ENCODE data around the gene DLG5. TPM values are rescaled to one million over a fixed set of nuclear protein-coding genes. Genes with fewer than 3 reads are reported as not detected.

The DLG5 gene
- total and polyA plus RNA-seq, 10 of the 15 experiments (the other 5 are each of a cell fraction or from before 2014, with no cell fraction given) = 0.18 to 6.6 (median 2.7) TPM

DNA sequence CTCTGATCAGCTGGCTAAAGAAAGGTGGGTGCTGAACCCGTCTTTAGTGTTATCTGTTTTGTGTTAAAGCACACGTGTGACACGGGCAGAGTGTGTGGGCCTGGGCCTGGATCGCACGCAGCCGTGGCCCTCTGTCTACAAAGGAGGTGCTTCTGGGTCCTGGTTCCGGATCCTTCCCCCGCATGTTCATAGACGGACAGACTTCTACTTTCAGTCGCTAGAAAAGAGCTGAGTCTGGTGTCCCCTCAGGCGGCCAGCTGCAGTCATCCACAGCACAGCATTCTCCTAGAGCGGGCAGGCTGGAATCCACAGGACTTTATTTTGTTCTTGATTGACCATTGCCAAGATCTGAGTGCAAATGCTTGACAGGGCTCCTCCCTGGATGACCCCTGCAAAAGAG, 134.4 kb downstream of the DLG5 start (continued):
- TF ChIP-seq, protein P1, sequence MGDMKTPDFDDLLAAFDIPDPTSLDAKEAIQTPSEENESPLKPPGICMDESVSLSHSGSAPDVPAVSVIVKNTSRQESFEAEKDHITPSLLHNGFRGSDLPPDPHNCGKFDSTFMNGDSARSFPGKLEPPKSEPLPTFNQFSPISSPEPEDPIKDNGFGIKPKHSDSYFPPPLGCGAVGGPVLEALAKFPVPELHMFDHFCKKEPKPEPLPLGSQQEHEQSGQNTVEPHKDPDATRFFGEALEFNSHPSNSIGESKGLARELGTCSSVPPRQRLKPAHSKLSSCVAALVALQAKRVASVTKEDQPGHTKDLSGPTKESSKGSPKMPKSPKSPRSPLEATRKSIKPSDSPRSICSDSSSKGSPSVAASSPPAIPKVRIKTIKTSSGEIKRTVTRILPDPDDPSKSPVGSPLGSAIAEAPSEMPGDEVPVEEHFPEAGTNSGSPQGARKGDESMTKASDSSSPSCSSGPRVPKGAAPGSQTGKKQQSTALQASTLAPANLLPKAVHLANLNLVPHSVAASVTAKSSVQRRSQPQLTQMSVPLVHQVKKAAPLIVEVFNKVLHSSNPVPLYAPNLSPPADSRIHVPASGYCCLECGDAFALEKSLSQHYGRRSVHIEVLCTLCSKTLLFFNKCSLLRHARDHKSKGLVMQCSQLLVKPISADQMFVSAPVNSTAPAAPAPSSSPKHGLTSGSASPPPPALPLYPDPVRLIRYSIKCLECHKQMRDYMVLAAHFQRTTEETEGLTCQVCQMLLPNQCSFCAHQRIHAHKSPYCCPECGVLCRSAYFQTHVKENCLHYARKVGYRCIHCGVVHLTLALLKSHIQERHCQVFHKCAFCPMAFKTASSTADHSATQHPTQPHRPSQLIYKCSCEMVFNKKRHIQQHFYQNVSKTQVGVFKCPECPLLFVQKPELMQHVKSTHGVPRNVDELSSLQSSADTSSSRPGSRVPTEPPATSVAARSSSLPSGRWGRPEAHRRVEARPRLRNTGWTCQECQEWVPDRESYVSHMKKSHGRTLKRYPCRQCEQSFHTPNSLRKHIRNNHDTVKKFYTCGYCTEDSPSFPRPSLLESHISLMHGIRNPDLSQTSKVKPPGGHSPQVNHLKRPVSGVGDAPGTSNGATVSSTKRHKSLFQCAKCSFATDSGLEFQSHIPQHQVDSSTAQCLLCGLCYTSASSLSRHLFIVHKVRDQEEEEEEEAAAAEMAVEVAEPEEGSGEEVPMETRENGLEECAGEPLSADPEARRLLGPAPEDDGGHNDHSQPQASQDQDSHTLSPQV (IDR thresholded peaks at IDR 0.05) = no peak

GRCh38 chr10:77791506-77791905, 135.0 kb downstream of the DLG5 start:
- ATAC-seq = no peak
- 65% methylated on average over 7 of the region's 7 CpGs for WGBS (ENCODE audit: insufficient coverage, insufficient replicate concordance, low lambda C conversion rate, missing lambda C conversion rate)
- ChIA-PET CTCF (no interaction called here), SMC1A (ENCODE audit: uncharacterized antibody, unreplicated experiment) (no interaction called here), POLR2A (no interaction called here), RAD21 (ENCODE audit: unreplicated experiment) (interaction anchor here (1.0 kb wide), 1 partner anchor 9 kb away, joined by 3 read pairs; no protein-coding TSS in a partner anchor)
- no peaks in the 10 kb centered on the region; the same call in 1 of the 2 replicates for H3K4me1 ChIP-seq (ENCODE audit: control insufficient read depth, insufficient read depth, low read length)
- H3K27ac ChIP-seq (ENCODE audit: control insufficient read depth, insufficient read depth) = no peak overlapping the region
- no peak for DNase-seq (ENCODE audit: low read depth, low spot score)
- no peaks in the 10 kb centered on the region for H3K27me3 ChIP-seq (replicated peaks in 1 of 2; ENCODE audit: control insufficient read depth in 2 of 2, insufficient read depth in 2 of 2, low read length in 1 of 2)
- no peaks in the 10 kb centered on the region for H3K79me2 ChIP-seq (ENCODE audit: control insufficient read depth, insufficient read depth, low read length)
- H3K4me3 ChIP-seq = no peak overlapping the region
- no peak overlapping the region for H3K9ac ChIP-seq (ENCODE audit: control insufficient read depth, insufficient read depth, low read length)
- BruUV-seq (replicated peaks) = no TSS peak
- intact Hi-C loops (cut with micrococcal nuclease; ENCODE audit: unreplicated experiment) (no loop called here), in situ Hi-C loops (cut with MboI) (no loop called here)
- H4K20me1 ChIP-seq (ENCODE audit: control insufficient read depth, insufficient read depth) = no peaks in the 10 kb centered on the region; the same call in 1 of the 2 replicates
- H3K9me3 ChIP-seq (replicated peaks; ENCODE audit: control insufficient read depth, insufficient read depth, low read length) = no peaks in the 10 kb centered on the region
- no peak overlapping the region for H3K4me2 ChIP-seq (ENCODE audit: control insufficient read depth, insufficient read depth)
- no peak overlapping the region for H2AFZ ChIP-seq (ENCODE audit: control insufficient read depth, low read depth, low read length)
- peaks cover 0 to 7% of the 10 kb centered on the region in 2 experiments; a peak in 3 of 4 replicates for H3K36me3 ChIP-seq (ENCODE audit: control insufficient read depth in 2 of 2, insufficient read depth in 2 of 2, low read length in 1 of 2)
- TF ChIP-seq SUPT20H (IDR thresholded peaks at IDR 0.05; ENCODE audit: borderline replicate concordance, control insufficient read depth, low read depth, low read length) = no peak
- no peak for TF ChIP-seq NBN (IDR thresholded peaks at IDR 0.05)
- no peak for TF ChIP-seq SREBF2 (IDR thresholded peaks at IDR 0.05; ENCODE audit: low read length)
- no peak for TF ChIP-seq RAD51 (IDR thresholded peaks at IDR 0.05)
- TF ChIP-seq, protein P2, sequence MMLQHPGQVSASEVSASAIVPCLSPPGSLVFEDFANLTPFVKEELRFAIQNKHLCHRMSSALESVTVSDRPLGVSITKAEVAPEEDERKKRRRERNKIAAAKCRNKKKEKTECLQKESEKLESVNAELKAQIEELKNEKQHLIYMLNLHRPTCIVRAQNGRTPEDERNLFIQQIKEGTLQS (IDR thresholded peaks at IDR 0.05; ENCODE audit: borderline replicate concordance, extremely low read depth, low read depth, low read length) = no peak
- no peak for TF ChIP-seq WRNIP1 (IDR thresholded peaks at IDR 0.05; ENCODE audit: borderline replicate concordance, low read depth, low read length)
- no peak for TF ChIP-seq ZNF274 (IDR thresholded peaks at IDR 0.05; ENCODE audit: insufficient read depth, insufficient read length)
- TF ChIP-seq, protein P3, sequence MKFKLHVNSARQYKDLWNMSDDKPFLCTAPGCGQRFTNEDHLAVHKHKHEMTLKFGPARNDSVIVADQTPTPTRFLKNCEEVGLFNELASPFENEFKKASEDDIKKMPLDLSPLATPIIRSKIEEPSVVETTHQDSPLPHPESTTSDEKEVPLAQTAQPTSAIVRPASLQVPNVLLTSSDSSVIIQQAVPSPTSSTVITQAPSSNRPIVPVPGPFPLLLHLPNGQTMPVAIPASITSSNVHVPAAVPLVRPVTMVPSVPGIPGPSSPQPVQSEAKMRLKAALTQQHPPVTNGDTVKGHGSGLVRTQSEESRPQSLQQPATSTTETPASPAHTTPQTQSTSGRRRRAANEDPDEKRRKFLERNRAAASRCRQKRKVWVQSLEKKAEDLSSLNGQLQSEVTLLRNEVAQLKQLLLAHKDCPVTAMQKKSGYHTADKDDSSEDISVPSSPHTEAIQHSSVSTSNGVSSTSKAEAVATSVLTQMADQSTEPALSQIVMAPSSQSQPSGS (IDR thresholded peaks at IDR 0.05; ENCODE audit: low read length) = no peak
- no peak for FAIRE-seq
